T-helper 2 cell (primary cell): Measurements from ENCODE around the gene DOCK9.
"Not testable (repeated sequence)": the region's sequence is repeated elsewhere in the genome, so short reads cannot be mapped to it uniquely, and the experiment has no call there.

ENCODE experiments used
- DNase-seq, 5 experiments: peaks; one replicate each; pipeline versions ENCODE4 v3.0.0 to v3.0.0-alpha.2; 2012 to 2022

DOCK9 gene

GRCh38 chr13:98820744-98821371 is 157.0 kb downstream of the DOCK9 start:
- no peak for DNase-seq

GRCh38 chr13:98820300-98820699 is 157.6 kb downstream of the DOCK9 start:
- DNase-seq, result no peak

DNA sequence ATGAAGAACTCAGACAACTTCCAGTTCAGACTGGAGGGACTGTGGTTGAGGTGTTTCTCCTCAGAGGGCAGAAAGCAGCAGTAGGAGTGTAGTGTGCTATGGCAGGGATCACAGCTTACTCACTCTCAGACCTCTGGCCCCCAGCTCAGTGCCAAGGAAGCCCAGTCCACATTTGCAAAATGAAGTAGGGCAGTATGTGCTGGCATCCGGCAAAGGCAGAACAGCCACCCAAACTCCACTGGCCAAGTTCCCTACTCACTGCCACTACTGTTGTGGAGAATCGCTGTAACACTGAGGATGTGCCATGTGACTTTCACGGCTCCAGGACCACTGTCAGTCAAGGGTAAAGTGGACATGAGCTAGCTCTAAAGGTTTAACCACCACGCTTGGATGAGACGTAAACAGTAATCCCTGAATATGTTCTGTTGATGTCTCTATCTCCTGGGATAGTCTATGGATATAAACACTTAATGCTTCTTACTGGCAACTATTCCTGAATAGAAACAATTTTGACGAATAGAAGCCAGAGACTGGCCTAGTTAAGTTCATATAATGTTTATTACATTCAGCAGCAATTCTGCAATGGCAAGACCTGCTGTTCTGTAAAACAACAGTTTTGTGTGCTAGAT is 158.4 kb downstream of the DOCK9 start:
- DNase-seq, result no peak

DNA sequence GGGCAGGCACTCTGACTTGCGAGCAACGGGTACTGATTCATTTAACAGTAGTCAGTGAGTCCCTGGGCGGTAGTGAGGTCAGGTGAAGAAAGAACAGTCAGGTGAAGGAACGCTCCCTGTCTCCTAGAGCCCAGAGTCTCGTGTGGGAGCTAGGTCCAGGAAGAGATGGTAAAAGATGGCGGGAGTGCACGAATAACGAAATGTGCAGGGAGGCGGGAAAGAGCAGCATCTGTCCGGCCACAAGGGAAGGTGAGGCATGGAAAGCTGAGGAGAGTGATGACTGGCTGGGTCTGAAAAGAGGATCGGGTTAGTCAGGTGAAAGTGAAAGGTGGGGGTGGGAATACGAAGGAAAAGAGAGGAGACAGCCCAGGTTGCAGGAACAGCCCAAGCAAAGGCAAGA is 161.5 kb downstream of the DOCK9 start:
- no peak for DNase-seq

GRCh38 chr13:98813993-98814392 is 163.9 kb downstream of the DOCK9 start:
- no peak for DNase-seq

DNA sequence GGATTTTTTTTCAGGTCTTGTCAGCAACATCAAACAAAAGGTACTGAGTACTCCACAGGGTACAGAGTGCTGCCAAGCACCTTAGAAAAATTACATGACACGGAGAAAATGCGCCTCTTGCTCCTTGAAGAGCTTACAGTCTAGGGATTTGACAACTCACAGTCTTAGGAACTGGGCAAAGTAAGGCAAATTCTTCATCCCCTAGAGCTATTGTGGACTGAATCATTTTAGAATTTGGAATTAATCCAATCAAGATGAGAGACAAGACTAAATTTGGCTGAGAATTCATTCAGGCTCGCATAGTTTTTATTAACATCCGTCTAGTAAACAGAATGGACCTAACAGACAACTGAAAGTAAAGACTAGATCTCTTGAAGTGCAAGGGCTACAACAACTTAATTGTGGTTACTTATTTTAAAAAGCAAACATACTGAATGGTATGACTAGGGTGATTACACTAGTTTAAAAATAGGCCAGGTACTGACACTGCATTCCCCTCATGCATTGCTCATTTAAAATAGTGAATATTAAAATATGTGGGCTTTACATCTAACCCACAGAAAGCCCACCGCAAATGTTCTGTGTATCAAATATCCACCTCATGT is 165.6 kb downstream of the DOCK9 start:
- not testable (repeated sequence) for DNase-seq

DNA sequence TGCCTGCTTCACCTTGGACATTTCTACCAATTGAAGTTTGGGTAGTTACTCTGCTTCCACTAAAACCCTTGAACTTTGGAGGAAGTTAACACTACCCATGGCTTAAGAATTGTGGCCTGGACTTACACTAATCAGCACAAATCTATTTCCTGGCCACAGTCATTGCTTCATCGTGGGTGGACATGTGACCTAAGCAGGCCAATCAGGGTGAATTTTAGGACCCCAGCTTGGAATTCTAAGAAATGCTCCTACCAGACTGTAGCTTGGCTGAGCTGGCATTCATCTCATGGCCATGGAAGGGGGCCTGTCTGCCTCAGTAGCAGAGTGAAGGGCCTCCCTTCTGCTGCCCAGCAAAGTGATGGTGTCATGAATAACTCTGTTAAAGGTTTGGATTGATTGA is 167.1 kb downstream of the DOCK9 start:
- DNase-seq, result no peak

DNA sequence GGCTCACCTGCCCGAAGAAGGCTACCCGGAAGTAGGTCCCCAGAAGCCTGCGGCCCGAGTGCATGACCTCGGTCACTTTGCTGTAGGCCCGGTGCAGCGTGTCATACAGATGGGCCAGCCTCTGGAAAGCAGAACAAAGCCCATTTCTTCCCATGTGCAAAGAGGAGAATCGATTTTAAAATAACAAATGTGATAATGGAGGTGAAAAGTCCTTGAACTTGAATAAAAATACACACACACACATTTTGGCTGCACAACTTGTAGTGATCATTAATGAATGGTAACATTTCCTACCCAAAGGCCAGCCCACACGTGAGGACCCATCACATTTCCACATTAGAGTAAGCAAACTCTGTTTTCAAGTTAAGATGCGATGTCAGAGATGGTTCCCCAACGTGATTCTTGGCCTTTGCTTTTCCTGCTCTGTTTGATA is 168.5 kb downstream of the DOCK9 start:
- DNase-seq, result no peak

GRCh38 chr13:98807774-98808173 is 170.1 kb downstream of the DOCK9 start:
- DNase-seq, result no peak

DNA sequence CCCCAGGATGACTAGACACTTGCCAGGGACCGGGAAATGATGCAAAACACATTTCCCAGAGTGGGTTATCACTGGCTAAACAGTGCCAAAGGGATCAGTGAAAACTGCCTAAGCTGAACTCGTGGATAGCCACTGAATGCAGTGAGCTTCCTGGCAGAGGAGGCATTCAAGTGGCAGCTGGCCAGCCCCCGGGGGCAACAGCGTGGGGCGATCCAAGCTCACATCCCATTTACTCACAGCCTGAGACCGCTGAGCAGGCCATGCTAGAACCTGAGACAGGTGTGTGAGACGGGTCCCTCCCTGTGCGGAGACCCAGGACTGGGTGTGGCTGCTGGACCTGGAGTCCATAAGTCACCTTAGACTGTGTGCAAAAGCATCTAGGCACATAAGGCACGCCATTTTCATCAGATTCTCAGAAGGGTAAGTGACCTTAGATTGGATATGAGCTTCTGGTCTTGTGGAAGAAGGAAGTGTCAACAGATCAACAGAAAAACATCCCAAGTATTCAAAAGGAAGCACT is 173.5 kb downstream of the DOCK9 start:
- DNase-seq, result no peak

DNA sequence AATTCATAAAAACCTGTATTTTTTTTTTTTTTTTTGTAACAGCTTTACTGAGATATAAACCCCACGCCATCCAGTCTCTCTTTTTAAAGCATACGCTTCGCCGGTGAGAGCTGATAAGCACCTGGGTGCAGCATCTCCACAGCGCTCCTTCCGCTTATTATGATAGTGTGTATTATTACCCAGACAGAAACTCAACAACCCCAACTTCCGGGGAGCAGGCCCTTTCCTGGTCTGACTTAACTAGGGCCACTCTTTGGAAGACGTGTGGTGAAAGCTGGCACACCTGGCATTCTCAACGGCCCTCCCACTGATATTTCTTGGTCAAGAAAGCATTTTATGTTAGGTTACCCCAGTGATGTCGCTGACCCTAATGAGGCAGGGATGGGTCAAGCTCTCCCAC is 173.9 kb downstream of the DOCK9 start:
- DNase-seq, result no peak

GRCh38 chr13:98803111-98803561 is 174.7 kb downstream of the DOCK9 start:
- no peak for DNase-seq

DNA sequence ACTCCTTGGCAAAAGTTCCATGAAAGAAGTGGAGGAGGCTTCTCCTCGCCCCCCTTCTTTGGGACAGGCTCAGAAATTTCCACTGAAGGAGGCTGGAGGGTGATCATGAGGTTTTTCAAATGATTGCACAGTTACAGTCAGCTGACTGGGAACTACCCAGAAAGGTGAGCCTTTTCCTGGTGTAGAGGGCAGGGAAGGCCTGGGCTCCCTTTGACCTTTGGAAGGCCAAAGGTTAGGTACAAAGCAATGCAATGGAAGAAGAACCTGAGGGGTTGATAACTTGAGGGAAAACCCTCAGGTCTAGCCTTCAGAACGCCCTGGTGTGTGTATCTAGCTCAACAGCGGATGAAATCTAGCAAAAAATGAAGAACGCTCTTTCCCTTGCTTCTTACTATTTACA is 175.3 kb downstream of the DOCK9 start:
- DNase-seq, result no peak

DNA sequence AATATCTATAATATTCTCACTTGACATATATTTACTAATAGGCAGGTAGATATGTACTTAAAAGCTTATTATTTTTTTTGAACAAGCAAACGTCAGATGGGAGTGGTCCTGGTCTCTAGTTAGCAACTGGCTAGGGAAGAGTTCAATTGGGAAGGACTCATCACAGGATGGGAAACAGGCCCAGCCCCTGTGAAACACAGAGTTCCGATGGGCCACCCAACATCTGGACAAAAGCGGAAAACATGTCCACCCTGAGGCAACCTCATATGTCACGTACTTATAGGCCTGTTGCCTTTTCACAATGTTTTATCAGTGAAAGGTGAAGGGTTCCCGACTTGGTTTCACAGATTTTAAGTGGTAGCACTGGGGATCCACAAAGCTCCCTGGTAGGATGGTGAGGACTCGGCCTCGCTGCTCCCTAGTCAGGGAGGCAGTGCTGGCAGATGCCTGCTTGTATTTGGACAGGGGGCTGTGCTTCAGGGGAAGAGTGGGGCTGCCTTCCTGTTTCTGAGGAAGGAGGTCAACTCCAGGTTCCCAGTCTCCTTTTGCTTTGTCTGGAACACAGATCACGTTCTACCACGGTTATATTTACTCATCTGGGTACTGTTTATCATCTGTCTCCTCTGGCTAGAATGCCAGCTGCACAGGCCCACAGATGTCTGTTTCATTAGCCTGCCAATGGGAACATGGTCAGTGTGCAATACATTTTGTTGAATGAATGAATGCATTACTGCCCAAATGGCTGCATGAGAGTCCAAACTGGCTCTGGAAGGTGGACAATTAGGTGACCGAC is 176.0 kb downstream of the DOCK9 start:
- DNase-seq, result no peak

DNA sequence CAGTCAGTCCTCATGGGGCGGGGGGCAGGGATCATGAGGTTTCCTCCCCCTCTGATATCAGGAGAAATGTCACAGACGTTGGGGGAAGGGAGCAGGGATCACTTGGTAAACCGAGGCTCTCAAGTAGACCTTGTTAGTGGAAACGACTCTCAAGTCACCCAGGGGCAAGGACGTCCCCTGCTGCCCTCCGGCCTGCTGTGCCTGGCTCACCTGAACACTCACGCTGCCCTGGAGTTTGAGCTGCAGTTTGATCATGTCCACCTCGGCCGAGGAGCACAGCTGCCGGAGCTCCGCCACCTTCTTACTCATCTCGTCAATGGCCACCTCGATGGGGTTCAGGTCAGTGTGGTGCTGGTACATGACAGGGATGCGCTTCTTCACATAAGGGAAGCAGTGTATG is 177.8 kb downstream of the DOCK9 start:
- DNase-seq, result no peak

DNA sequence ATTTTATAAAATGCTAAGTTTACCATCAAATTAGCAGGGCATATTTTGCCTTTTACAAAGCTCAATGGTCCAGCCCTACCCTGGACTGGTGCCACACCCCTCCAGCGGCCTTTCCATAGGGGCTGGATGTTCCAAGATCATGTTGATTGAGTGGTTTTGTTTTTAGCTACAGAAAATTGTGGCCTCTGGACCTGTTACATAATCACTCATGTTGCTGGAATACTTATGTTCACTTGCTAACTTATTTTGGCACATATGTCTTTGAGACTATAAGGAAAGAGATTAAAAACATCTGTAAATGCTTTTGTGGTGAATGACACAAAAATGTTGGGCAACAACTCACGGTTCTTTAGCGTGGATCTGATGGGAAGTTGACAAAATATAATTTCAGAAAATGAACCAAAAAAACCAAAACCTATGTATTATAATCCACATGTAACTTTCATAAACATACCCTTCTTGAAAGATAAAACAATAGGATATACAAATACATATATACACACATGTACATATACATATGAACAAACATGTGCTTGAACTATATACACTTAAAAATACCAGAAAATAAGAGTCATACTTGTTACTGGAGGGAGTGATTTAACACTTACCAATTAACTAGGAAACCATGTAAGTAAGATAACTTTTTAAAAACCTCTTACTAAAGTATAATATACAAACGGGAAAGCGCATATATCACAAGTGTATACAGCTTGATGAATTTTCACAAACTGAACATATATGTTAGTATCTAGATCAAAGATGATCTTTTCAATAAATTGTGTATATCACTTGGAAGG is 178.8 kb downstream of the DOCK9 start:
- DNase-seq, result no peak

DNA sequence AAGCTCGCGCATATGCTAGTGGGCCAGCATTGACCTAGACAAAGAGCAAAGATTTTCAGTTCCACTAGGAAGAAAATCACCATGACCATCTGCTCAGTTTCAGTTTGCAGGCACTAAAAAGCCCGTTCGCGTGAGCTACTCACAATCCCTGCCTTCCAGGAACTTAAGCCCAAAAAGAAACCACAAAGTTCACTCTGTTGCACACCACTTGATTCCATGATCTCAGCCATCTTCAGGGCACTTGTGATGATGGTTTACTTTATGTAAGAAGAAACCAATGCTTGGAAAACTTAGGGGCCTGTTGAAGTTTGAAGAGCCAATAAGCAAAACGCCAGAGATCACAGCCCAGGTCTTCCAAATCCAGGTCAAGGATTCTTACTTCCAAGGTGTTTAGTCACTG is 180.4 kb downstream of the DOCK9 start:
- DNase-seq, result no peak

DNA sequence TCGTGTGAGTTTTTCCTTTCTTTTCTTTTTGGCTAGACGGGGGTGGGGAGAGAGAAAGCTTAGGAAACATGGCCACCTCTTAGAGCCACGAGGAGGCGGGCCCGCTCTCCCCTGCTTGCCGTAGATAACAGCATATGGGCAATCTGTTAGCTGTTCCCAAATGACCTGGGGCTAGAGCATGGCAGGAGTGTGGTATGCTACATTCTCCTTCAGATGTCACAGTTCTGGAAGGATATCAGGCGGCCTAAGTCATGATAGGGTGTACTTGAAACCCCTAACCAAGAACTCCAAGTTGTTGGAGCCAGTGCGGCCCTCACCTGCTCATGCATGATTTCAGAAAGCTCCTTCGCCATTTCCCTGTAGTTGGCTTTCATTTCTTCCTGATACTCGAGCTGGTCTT is 181.1 kb downstream of the DOCK9 start:
- DNase-seq, result no peak

DNA sequence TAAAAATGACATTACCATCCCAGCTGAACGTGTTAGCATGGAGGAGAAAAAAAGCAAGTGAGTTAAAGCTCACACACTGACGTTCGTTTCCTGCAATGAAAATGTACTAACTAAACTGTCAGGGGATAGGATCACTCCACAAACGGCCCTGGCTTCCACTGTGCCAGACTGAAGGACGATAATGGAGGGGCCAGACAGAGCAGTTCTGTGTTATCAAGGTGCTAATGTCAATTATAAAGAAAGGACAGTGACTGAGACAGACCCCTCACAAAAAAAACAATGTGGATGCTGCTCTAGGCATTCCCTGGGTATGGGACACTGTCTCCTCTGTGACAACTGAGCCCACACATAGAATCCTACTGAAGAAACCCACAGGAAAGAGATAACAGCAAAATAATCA is 181.7 kb downstream of the DOCK9 start:
- no peak for DNase-seq

DNA sequence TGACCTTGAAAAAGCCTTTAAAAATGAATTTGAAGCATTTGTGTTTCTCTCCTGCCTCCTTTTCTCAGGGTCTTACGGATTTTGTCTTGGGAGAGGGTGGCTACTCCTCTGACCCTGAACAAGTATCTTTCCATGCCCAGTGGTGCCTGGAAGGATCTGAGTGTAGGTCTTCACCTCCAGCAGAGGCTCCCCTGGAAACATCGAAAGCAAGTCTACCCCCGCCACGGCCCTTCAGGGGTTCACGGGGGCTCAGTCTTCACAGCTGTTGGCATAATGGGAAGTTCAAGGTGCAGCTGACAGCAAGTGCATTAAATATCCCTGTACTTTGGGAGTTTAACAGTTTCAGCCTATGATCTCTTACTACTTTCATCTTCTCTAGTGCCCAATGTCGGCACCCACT is 182.6 kb downstream of the DOCK9 start:
- no peak for DNase-seq

GRCh38 chr13:98794498-98794897 is 183.4 kb downstream of the DOCK9 start:
- DNase-seq, result no peak

GRCh38 chr13:98792785-98793495 is 184.9 kb downstream of the DOCK9 start:
- DNase-seq, result no peak
